GM12891 (cell line): Measurements from ENCODE around the gene ZNF385A.

ENCODE experiments used
- POLR2A ChIP-seq: IDR thresholded peaks from 2 replicates; pipeline ENCODE4 v1.6.1; 2011; ENCODE audit warnings: low read depth, low read length, control low read depth
- POU2F2 ChIP-seq: IDR thresholded peaks from 2 replicates; pipeline ENCODE4 v1.6.1; 2011; ENCODE audit warnings: low read depth, mild to moderate bottlenecking, control low read depth, low read length, moderate library complexity

DNA sequence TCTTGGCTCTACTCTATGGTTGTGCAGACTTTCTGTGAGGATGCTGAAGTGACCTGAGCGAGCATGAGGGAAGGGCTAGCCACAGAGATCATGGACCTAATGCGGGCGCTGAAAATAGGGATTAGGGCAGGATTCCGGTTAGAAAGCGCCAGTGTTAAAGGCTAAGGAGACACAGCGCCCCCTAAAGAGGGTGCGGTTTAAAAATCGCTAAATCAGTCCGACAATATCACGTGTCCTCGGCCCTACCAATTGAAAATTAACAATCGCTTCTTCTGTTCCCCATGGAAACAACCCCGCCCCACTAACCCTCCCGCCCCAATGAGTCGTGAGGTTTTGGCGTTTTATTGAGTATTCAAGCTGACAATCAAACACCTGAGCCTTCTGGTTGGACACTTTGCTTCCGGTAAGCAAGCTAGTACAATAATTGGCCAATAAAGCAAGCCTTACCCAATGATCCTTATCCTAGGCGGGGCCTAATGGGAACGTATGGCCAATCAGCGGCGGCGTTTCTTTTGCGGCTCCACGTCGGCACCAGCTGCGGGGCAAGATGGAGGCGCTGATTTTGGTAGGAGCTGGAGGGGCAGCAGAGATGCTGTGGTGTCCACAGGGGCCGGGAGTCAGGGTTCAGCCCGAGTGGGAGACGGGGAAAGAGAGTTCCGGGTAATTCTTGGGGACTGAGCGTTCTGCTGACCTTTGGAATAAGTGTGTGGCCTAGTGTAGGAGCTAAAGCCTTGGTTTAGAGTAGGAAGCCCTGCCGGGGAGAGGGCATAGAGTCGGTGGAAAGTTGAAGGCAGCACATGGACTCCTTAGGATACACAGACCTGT, 59.7 kb downstream of the ZNF385A start, which contains the start of gene COPZ1:
- peak; percentile 52; the same call in 1 of the 2 replicates for TF ChIP-seq POU2F2
- TF ChIP-seq POLR2A, result peak; percentile 86
